ENCODE data around the gene MZT1.
A peak's percentile ranks its signal among the peaks of the same experiment; 100 is the strongest.

MZT1 gene

GRCh38 chr13:72678312-72678711, 49.1 kb downstream of the MZT1 start:
- no peak for DNase-seq

GRCh38 chr13:72677431-72677830, 50.0 kb downstream of the MZT1 start:
- DNase-seq = no peak

- no peak for DNase-seq
Observed at GRCh38 chr13:72666391-72666790, 61.0 kb downstream of the MZT1 start.

- DNase-seq = peak; percentile 1
Observed at GRCh38 chr13:72662548-72662947, 64.9 kb downstream of the MZT1 start.

All from fibroblast of skin of right biceps (primary cell).